LoVo (cell line): ENCODE measurements around the gene LRRC2.
"Not testable (repeated sequence)": the region's sequence is repeated elsewhere in the genome, so short reads cannot be mapped to it uniquely, and the experiment has no call there.

Experiments used
- DNase-seq: peaks from one replicate; pipeline ENCODE4 v3.0.0-alpha.2; 2016; ENCODE audit warnings: low spot score

Gene LRRC2, protein sequence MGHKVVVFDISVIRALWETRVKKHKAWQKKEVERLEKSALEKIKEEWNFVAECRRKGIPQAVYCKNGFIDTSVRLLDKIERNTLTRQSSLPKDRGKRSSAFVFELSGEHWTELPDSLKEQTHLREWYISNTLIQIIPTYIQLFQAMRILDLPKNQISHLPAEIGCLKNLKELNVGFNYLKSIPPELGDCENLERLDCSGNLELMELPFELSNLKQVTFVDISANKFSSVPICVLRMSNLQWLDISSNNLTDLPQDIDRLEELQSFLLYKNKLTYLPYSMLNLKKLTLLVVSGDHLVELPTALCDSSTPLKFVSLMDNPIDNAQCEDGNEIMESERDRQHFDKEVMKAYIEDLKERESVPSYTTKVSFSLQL

GRCh38 chr3:46566040-46566641 lies at the start of gene LRRC2:
Gene LRRC2, minus strand, starts transcription at chr3:46566302. Its CDS starts 14,711 bp downstream, at chr3:46551591.
- no peak for DNase-seq

- DNase-seq: no peak
Observed at GRCh38 chr3:46615050-46615775, 49.1 kb upstream of the LRRC2 start.

DNA sequence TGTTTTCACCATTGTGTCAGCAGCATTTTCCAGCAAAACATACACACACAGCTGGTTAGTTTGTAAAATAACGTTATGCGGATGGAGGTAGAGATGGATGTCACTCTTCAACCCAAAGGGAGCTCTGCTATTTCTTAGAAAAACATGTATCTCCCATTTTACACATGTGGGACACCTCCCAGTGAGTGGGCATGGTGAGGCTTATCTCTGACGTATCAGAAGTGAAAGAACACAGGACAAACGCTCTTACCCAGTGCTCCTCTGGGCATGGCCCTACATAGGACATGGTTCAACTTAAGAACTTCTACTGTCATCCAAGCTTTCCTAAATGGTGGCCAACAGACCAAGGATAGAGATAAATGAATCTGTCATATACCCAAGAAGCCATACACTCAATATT lies 48.3 kb upstream of the LRRC2 start:
- DNase-seq: no peak

DNA sequence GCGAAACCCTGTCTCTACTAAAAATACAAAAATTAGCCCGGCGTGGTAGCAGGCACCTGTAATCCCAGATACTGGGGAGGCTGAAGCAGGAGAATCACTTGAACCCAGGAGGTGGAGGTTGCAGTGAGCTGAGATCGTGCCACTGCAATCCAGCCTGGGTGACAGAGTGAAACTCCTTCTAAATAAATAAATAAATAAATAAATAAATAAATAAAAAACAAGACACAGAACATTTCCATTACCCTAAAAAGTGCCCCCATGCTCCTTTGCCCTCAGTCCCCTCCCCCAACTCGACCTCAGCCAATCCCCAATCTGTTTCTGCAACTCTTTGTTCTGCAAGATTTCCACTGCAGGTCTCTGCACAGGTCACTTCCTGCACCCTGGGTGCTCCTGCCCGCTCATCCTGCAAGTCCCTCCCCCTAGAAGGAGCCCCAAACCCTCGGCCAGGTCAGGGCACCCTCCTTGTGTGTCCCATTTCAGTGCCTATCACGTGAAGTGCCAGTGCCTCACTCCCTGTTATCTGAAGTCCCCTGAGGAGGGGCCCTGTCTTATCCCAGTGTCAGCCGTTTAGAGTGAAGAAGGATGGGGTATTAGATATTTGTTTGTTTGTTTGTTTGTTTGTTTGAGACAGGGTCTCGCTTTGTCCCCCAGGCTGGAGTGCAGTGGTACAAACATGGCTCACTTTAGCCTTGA lies 47.4 kb upstream of the LRRC2 start:
- DNase-seq: no peak

- no peak for DNase-seq
Observed at GRCh38 chr3:46612324-46612723, 46.2 kb upstream of the LRRC2 start, which contains the start of gene FAM240A. Gene FAM240A, plus strand, starts transcription at chr3:46612525. Its CDS starts 159 bp downstream, at chr3:46612684.

DNA sequence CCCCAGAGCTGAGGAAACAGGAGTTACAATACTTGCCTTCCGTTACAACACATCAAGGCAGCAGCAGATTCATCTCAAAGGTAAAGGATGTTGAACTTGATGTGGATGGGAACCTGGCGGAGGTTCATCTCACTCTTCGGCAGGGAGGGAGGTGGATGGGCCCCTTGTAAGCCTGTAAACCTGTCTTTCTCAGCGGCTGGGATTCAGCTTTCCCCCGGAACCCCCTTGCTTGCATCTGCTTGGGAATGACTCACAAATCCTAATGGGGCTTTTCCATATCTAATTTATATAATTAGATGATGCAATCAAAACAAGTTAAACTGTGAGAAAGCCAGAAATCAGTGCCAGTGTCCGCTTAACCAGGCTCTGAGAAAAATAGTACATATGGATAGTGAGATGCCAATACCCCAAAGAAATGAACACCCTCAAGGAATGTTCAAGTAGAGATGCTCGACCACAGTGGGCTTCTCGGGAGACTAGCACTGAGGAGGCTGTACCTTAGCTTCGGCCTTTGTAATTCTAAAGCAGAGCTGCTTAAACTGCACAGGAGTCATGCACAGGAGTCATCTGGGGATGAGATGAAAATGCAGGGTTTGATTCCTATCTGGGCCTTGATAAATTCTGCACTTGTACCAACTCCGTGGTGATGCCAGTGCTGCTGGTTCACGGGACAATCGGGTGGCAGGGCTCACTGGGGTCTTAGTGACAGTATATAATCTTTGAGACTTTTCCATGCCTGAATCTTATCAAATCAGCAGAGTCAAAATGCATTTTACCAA lies 44.0 kb upstream of the LRRC2 start:
- no peak for DNase-seq

GRCh38 chr3:46609212-46609721 lies 43.2 kb upstream of the LRRC2 start:
- no peak for DNase-seq

DNA sequence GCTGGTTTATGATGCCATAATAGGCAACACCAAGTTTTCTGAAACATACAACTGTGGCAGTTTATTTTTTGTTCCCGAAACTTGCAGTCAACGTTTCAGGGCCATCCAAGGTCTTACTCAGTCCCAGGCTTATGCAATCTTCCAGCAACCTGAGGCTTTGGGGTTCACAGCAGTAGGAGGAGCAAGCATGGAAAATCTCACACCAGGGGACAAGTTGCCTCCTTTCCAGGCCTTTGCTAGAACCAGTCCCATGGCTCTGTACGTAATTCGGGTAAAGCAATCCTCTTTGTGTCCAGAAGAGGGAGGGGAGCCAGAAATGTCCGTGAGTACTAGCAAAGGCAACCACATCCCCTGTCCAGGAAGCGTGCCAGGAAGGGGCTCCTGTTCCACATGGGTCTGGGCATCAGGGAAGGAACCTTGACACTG lies 41.5 kb upstream of the LRRC2 start:
- DNase-seq: no peak

- no peak for DNase-seq
Observed at GRCh38 chr3:46604127-46604526, 38.0 kb upstream of the LRRC2 start.

DNA sequence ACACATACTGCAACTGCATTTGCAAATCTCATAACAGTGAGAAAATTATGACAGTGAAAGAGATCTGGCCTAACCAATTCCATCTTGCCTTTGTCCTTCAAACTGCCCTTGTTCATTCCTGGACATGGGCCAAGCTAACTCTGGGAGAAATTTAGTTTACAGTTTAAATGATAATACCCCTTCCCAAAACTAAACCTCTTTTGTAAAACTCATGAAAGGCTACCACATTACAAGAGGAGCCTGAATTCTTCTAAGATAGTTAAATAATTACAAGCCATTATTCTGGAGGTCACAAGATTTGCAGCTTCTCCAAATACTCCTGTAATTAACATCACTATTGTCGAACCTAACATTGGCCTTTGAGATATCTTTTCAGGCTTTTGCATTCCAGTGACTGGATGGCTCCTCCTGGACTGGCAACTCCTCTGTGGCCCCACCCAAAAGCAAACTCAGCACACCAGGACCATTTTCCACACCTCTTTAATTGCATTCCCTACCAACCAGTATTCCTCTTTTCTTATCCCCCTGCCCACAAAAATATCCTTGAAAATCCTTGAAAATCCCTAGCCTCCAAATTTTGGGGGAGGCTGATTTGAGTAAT lies 37.4 kb upstream of the LRRC2 start:
- no peak for DNase-seq

DNA sequence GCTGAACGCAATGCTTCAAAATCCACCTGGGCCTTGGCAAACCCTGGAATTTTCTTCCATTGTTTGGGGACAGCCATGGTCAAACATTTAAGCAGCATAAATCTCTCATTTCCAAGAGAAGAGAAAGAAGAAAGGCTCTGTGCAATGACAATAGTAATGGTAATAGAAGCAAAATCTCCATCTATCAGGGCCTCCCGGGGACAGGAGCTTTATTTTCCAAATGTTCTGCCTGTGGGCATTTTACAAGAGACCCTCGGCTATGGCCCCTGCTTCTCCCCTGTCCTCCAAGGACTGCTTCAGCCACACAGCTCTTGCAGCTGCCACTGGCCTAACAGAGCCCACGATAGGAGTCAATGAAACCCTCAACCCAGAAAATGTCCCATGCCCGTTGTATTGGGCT lies 33.5 kb upstream of the LRRC2 start:
- no peak for DNase-seq

DNA sequence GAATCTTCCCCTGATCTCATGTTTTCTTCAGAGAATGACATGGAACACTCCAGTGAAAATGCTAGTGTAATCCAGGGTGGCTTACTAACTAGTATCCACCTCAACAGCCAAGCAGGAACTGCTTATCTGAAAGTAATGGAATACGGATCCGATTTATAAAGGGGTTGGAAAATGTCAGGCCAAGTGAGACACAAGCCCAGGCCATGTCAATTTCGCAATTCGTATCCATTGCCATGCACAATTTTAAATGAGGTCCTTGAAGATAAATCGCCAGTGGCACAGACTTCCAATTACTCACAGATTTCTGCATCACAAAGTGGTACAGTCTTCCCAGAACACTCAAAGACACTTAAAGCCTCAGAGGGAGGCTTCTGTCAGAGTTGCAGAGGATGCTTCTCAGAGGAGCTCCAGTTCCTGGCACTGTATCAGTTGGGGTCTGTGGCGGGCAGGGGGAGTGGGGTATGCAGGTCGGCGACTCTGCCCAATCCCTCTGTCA lies 29.8 kb upstream of the LRRC2 start:
- DNase-seq: no peak

DNA sequence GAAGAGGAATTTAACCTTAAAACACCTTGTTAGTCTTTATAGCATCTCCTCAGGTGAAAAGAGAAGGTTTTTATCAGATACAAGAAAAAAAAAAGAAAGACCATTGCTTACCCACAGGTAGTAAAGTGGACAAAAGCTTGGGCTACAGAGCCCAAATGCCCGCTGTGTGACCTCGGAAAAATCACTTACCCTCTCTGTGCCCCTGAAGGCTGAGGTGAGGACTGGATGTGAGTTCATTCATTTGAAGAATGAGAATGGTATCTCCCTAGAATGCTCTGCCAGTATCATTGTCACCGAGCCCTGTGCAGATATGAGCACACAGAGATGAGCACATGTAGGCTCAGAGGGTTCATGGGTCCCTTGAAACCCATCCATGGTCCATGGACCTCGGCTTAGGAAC lies 28.6 kb upstream of the LRRC2 start:
- no peak for DNase-seq

DNA sequence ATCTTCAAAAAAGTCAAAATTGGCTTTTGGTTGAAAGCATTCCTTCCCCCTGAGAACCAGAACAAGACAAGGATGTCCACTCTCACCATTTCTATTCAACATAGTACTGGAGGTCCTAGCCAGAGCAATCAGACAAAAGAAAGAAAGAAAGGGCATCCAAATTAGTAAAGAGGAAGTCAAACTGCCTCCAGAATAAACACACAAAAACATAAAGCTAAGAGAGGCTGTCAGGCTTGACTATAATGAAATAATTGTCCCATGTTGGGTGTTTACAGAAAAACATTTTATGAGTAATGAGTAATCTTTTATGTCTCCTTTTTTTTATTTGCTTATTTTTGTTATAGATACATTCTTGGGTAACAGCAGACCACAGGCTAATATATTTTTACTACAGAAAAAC lies 27.9 kb upstream of the LRRC2 start:
- no peak for DNase-seq

DNA sequence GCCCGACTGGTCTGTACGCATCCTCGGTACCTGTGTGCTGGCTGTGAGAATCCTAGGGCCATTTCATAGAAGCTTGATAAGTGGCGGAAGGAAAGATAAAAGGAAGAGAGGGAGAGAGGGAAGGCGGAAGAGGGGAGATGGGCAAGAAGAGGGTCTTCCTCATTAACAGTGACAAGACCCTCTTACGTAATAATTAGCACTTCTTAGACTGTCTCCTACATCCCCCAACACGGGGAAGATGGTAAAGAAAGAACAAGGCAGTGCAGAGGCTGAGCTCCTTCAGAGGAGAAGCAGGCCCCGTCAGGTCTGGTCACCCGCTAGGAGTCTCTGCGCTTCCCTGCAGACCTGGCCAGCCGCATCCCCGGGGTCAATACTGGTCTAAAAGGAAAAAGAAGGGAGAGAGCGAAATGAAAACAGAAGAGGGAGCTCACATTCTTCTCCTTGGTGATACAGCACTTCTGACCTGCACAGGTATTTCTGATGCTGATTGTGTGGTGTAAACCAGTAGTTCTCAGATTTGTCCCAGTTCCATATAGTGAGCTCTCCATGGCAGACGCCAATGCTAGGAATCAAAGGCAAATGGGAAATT lies 27.3 kb upstream of the LRRC2 start:
- no peak for DNase-seq

DNA sequence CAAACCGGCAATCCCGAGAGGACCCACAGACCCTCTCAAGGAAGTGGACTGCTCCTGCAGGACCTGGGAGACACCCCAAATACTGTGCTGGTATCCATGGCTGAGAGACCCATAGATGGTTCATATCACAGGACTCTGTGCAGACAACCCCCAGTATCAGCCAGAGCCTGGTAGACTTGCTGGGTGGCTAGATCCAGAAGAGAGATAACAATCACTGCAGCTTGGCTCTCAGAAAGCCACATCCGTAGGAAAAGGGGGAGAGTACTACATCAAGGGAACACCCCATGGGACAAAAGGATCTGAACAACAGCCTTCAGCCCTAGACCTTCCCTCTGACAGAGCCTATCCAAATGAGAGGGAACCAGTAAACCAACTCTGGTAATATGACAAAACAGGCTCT lies 21.2 kb upstream of the LRRC2 start:
- not testable (repeated sequence) for DNase-seq

DNA sequence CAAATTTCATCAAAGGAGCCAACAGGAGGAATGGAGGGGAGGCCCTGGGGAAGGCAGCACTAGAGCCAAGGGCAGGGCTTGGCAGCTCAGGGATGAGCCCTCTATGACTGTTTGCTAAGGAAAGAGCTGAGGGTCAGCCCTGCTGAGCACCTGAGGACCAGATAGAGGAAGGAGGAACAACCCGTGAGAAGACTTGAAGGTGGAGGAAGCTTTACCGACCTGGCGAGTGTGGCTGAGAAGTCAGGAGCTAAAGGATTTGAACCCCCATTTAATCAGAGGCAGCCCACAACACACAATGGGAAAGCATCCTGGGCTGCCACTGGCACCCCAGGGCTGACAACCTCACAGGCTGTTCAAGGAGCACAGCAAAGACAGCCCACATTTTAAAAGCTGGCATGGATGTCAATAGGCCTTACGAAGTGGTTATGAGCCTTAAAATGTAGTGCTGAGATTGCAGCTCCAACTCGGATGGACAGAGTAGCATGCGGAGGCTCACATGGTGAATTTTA lies 20.7 kb upstream of the LRRC2 start:
- no peak for DNase-seq

- DNase-seq: peak; percentile 69
Observed at GRCh38 chr3:46585799-46586693, 19.9 kb upstream of the LRRC2 start.
